Astrocyte (in vitro differentiated cells and primary cell): Measurements from ENCODE around the gene PTPRE. TPM values are rescaled to one million over a fixed set of nuclear protein-coding genes. Genes with fewer than 3 reads are reported as not detected.
A peak's percentile ranks its signal among the peaks of the same experiment; 100 is the strongest.

Experiments
- DNase-seq: peaks from one replicate; pipeline ENCODE4 v3.0.0-alpha.2; 2010; ENCODE audit warnings: low read depth
- FAIRE-seq: peaks from 2 replicates; lab custom pipeline; 2011; peaks lifted over from hg19 to GRCh38; lab: Jason Lieb, UNC
- H2AFZ ChIP-seq: 2 replicates; pipeline ENCODE4 v1.6.0; 2012; ENCODE audit warnings: low read depth, low read length, inconsistent platforms
- H3K27ac ChIP-seq: 2 replicates; pipeline ENCODE4 v1.5.1; 2011; ENCODE audit warnings: low read depth, low read length, inconsistent platforms
- H3K27me3 ChIP-seq: 2 replicates; pipeline ENCODE4 v1.6.0; 2011; ENCODE audit warnings: low read length, inconsistent platforms; ENCODE audit not compliant: insufficient read depth
- H3K36me3 ChIP-seq: 2 replicates; pipeline ENCODE4 v1.5.1; 2011; ENCODE audit warnings: low read length, inconsistent platforms; ENCODE audit not compliant: insufficient read depth
- H3K4me1 ChIP-seq: 2 replicates; pipeline ENCODE4 v1.5.1; 2011; ENCODE audit warnings: low read length, inconsistent platforms; ENCODE audit not compliant: insufficient read depth
- H3K4me2 ChIP-seq: 2 replicates; pipeline ENCODE4 v1.6.0; 2012; ENCODE audit warnings: low read length, inconsistent platforms
- H3K4me3 ChIP-seq: 2 replicates; pipeline ENCODE4 v1.5.1; 2011; ENCODE audit warnings: low read depth, mild to moderate bottlenecking, low read length, inconsistent platforms; ENCODE audit not compliant: insufficient read depth
- H3K79me2 ChIP-seq: 2 replicates; pipeline ENCODE4 v1.6.0; 2012; ENCODE audit warnings: mild to moderate bottlenecking, low read length, inconsistent platforms; ENCODE audit not compliant: insufficient read depth
- H3K9ac ChIP-seq: 2 replicates; pipeline ENCODE4 v1.6.0; 2012; ENCODE audit warnings: mild to moderate bottlenecking, low read length, inconsistent platforms
- H3K9me3 ChIP-seq: 2 replicates; pipeline ENCODE4 v1.5.1; 2012; ENCODE audit warnings: low read depth, mild to moderate bottlenecking, low read length, inconsistent platforms; ENCODE audit not compliant: insufficient read depth
- H4K20me1 ChIP-seq: 2 replicates; pipeline ENCODE4 v1.6.0; 2012; ENCODE audit warnings: low read length, inconsistent platforms; ENCODE audit not compliant: insufficient read depth
- H3K27ac Mint-ChIP-seq: one replicate; pipeline ENCODE4 v1.8.0; 2021; ENCODE audit warnings: mild to moderate bottlenecking, mixed read lengths; ENCODE audit not compliant: unreplicated experiment
- H3K27me3 Mint-ChIP-seq: one replicate; pipeline ENCODE4 v1.8.0; 2021; ENCODE audit warnings: low read depth, mixed read lengths; ENCODE audit not compliant: unreplicated experiment
- H3K36me3 Mint-ChIP-seq: one replicate; pipeline ENCODE4 v1.8.0; 2021; ENCODE audit warnings: low read depth, mixed read lengths; ENCODE audit not compliant: unreplicated experiment
- H3K4me1 Mint-ChIP-seq: one replicate; pipeline ENCODE4 v1.8.0; 2021; ENCODE audit warnings: low read depth, mixed read lengths; ENCODE audit not compliant: unreplicated experiment
- H3K4me3 Mint-ChIP-seq: one replicate; pipeline ENCODE4 v1.8.0; 2021; ENCODE audit warnings: mild to moderate bottlenecking, moderate library complexity, mixed read lengths; ENCODE audit not compliant: unreplicated experiment
- H3K9me3 Mint-ChIP-seq: one replicate; pipeline ENCODE4 v1.8.0; 2021; ENCODE audit warnings: mild to moderate bottlenecking, mixed read lengths; ENCODE audit not compliant: unreplicated experiment
- EZH2 ChIP-seq: IDR thresholded peaks from 2 replicates; pipeline ENCODE4 v1.6.1; 2012; ENCODE audit warnings: mild to moderate bottlenecking, low read length, inconsistent platforms; ENCODE audit not compliant: insufficient read depth
- total RNA-seq: library from RNA; stranded (reverse); gene quantifications from 2 replicates; pipeline ENCODE4 v1.2.1, GENCODE V29; 2021
- TF ChIP-seq, protein P1 (sequence below): IDR thresholded peaks from 2 replicates; pipeline ENCODE4 v1.5.1; 2011; ENCODE audit warnings: low read depth, mild to moderate bottlenecking, inconsistent platforms, low read length, moderate library complexity; ENCODE audit not compliant: insufficient read depth

Gene PTPRE
- total RNA-seq, 1 donor from 2014 or later: 14.1 TPM

DNA sequence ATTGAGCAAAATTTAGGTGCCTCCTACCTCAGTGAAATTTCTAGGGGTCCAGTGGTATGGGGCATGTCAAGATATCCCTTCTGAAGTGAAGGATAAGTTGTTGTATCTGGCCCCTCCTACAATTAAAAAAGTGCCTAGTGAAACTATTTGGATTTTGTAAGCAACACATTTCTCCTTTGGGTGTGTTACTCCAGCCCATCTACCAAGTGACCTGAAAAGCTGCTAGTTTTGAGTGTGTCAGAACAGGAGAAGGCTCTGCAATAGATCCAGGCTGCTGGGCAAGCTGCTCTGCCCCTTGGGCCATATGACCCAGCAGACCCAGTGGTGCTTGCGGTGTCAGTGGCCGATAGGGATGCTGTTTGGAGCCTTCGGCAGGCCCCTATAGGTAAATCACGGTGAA lies 46.0 kb downstream of the PTPRE start:
- Mint-ChIP-seq H3K9me3 (peaks cover 6% of the 10 kb centered on the region), H3K27ac (no peak overlapping the region)

DNA sequence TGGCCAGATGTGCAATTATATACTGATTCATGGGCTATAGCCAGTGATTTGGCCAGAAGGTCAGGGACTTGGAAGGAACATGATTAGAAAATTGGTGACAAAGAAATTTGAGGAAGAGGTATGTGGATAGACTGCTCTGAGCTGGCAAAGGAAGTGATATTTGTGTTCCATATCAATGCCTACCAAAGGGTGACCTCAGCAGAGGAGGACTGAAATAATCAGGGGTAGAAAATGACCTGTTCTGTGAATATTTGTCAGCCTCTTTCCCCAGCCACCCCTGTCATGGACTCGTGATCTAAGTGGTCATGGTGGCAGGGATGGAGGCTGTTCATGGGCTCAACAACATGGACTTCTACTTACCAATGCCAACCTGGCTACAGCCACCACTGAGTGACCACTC lies 47.0 kb downstream of the PTPRE start:
- Mint-ChIP-seq H3K27ac (no peak overlapping the region), H3K36me3 (peaks cover 10% of the 10 kb centered on the region), H3K4me1 (peaks cover 3% of the 10 kb centered on the region), H3K9me3 (peaks cover 6% of the 10 kb centered on the region), H3K4me3 (peak overlapping the region; percentile 20), H3K27me3 (peaks cover 3% of the 10 kb centered on the region)
- no peaks in the 10 kb centered on the region for H3K79me2 ChIP-seq
- no peak for DNase-seq
- H2AFZ ChIP-seq: no peak overlapping the region
- H4K20me1 ChIP-seq: peaks cover 3% of the 10 kb centered on the region
- no peak overlapping the region for H3K27ac ChIP-seq
- no peak overlapping the region for H3K4me3 ChIP-seq
- no peaks in the 10 kb centered on the region for H3K36me3 ChIP-seq
- H3K27me3 ChIP-seq: no peaks in the 10 kb centered on the region
- H3K4me1 ChIP-seq: no peaks in the 10 kb centered on the region
- H3K9ac ChIP-seq: no peak overlapping the region
- no peak for FAIRE-seq
- H3K4me2 ChIP-seq: no peak overlapping the region
- no peaks in the 10 kb centered on the region for H3K9me3 ChIP-seq
- TF ChIP-seq, protein P1, sequence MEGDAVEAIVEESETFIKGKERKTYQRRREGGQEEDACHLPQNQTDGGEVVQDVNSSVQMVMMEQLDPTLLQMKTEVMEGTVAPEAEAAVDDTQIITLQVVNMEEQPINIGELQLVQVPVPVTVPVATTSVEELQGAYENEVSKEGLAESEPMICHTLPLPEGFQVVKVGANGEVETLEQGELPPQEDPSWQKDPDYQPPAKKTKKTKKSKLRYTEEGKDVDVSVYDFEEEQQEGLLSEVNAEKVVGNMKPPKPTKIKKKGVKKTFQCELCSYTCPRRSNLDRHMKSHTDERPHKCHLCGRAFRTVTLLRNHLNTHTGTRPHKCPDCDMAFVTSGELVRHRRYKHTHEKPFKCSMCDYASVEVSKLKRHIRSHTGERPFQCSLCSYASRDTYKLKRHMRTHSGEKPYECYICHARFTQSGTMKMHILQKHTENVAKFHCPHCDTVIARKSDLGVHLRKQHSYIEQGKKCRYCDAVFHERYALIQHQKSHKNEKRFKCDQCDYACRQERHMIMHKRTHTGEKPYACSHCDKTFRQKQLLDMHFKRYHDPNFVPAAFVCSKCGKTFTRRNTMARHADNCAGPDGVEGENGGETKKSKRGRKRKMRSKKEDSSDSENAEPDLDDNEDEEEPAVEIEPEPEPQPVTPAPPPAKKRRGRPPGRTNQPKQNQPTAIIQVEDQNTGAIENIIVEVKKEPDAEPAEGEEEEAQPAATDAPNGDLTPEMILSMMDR: no peak
- TF ChIP-seq EZH2: no peak

More for the DNA sequence above, 46.0 kb downstream of the PTPRE start:
- Histone ChIP-seq H3K79me2 (no peaks in the 10 kb centered on the region), H3K27ac (no peak overlapping the region), H3K9ac (no peak overlapping the region), H3K27me3 (no peaks in the 10 kb centered on the region), H4K20me1 (peaks cover 3% of the 10 kb centered on the region), H3K4me2 (no peak overlapping the region), H2AFZ (no peak overlapping the region), H3K4me1 (no peaks in the 10 kb centered on the region), H3K9me3 (no peaks in the 10 kb centered on the region), H3K36me3 (no peaks in the 10 kb centered on the region), H3K4me3 (no peak overlapping the region)
- FAIRE-seq (no peak), DNase-seq (no peak)
- Mint-ChIP-seq H3K4me1 (peaks cover 3% of the 10 kb centered on the region), H3K36me3 (peaks cover 10% of the 10 kb centered on the region), H3K4me3 (no peak overlapping the region), H3K27me3 (peaks cover 3% of the 10 kb centered on the region)
- no peak for TF ChIP-seq EZH2
- TF ChIP-seq, protein P1: no peak

DNA sequence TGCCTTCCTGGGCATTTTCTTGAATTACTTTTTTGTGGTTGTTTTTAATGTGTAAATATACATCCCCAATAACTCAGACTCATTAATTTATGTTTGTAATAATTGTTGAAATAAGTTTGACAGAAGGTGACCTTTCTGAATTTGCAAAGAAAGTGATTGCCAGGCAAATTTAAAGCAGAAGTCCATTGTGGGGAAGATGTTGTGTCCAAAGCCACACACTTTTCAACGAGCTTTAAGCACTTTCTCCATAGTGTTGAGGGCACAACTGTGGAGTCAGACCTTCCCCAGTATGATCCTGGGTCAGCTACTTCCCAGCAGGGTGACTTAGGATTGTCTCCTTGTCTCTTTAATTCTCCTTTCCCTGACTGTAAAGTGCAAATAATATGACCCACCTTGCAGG lies 52.5 kb downstream of the PTPRE start:
- Mint-ChIP-seq H3K27ac (no peak overlapping the region), H3K27me3 (peaks cover 4% of the 10 kb centered on the region), H3K9me3 (peaks cover 6% of the 10 kb centered on the region), H3K4me3 (no peak overlapping the region), H3K4me1 (peaks cover 5% of the 10 kb centered on the region), H3K36me3 (peaks cover 5% of the 10 kb centered on the region)
- no peak for FAIRE-seq
- no peak overlapping the region for H3K4me3 ChIP-seq
- H3K9me3 ChIP-seq: no peaks in the 10 kb centered on the region
- TF ChIP-seq, protein P1: no peak
- no peak for TF ChIP-seq EZH2
- H3K9ac ChIP-seq: no peak overlapping the region
- H4K20me1 ChIP-seq: peaks cover 10% of the 10 kb centered on the region
- H3K36me3 ChIP-seq: no peaks in the 10 kb centered on the region
- H3K4me2 ChIP-seq: no peak overlapping the region
- no peaks in the 10 kb centered on the region for H3K27me3 ChIP-seq
- no peak overlapping the region for H2AFZ ChIP-seq
- H3K79me2 ChIP-seq: peaks cover 6% of the 10 kb centered on the region
- H3K27ac ChIP-seq: no peak overlapping the region
- DNase-seq: no peak
- no peaks in the 10 kb centered on the region for H3K4me1 ChIP-seq
